Tibial nerve (tissue), 4 donors: Measurements from ENCODE around the gene CDCA8.

Experiments used
- CTCF ChIP-seq, 5 experiments: fragments of 200-600 bp in 3 of 5; fragments of 450-650 bp in 2 of 5; sonication (generic) in 3 of 5; IDR thresholded peaks; one replicate each; pipeline ENCODE4 v1.5.1; 2016 to 2019; ENCODE audit warnings: antibody characterized with exemption in 5 of 5, mild to moderate bottlenecking in 3 of 5, moderate library complexity in 2 of 5
- EP300 ChIP-seq, 2 donors: sonication (generic); formaldehyde crosslinking; IDR thresholded peaks; one replicate each; pipeline ENCODE4 v1.6.1; 2017; ENCODE audit warnings: antibody characterized with exemption in 2 of 2, mild to moderate bottlenecking in 1 of 2
- POLR2A ChIP-seq, 2 donors: fragments of 450-650 bp; IDR thresholded peaks; one replicate each; pipeline ENCODE4 v1.6.1; 2017; ENCODE audit warnings: antibody characterized with exemption in 2 of 2, mild to moderate bottlenecking in 2 of 2, moderate library complexity in 2 of 2

- TF ChIP-seq CTCF (IDR thresholded peaks at IDR 0.05) = no peak
- no peak for TF ChIP-seq POLR2A (IDR thresholded peaks at IDR 0.05)
- no peak for TF ChIP-seq EP300 (IDR thresholded peaks at IDR 0.05)
Measured at GRCh38 chr1:37662031-37662755, 30.1 kb upstream of the CDCA8 start.
